GM23248 (cell line): Measurements from ENCODE around the gene ADAMTSL2. TPM values are rescaled to one million over a fixed set of nuclear protein-coding genes. Genes with fewer than 3 reads are reported as not detected.

Experiments used
- DNase-seq: peaks from one replicate; pipeline ENCODE4 v3.0.0-alpha.2; 2015
- H2AFZ ChIP-seq: fragments of 200-600 bp; sonication (generic); 2 replicates; pipeline ENCODE4 v1.6.1; 2016; ENCODE audit warnings: antibody characterized with exemption
- H3F3A ChIP-seq: fragments of 200-600 bp; sonication (generic); 2 replicates; pipeline ENCODE4 v1.6.1; 2016; ENCODE audit warnings: mild to moderate bottlenecking, antibody characterized with exemption, mixed run types; ENCODE audit not compliant: insufficient read depth
- H3K27ac ChIP-seq: fragments of 200-600 bp; sonication (generic); 2 replicates; pipeline ENCODE4 v1.5.1; 2016; ENCODE audit warnings: mild to moderate bottlenecking
- H3K27me3 ChIP-seq: fragments of 200-600 bp; sonication (generic); replicated peaks from 2 replicates; pipeline ENCODE4 v1.6.1; 2016; ENCODE audit warnings: mild to moderate bottlenecking; ENCODE audit not compliant: insufficient read depth
- H3K36me3 ChIP-seq: fragments of 200-600 bp; sonication (generic); 2 replicates; pipeline ENCODE4 v1.6.1; 2016; ENCODE audit warnings: low read depth, mild to moderate bottlenecking
- H3K4me1 ChIP-seq: fragments of 200-600 bp; sonication (generic); 2 replicates; pipeline ENCODE4 v1.6.1; 2016; ENCODE audit warnings: mild to moderate bottlenecking; ENCODE audit not compliant: insufficient read depth
- H3K4me2 ChIP-seq: fragments of 200-600 bp; sonication (generic); one replicate; pipeline ENCODE4 v1.6.1; 2016; ENCODE audit warnings: mild to moderate bottlenecking; ENCODE audit not compliant: unreplicated experiment
- H3K4me3 ChIP-seq: fragments of 200-600 bp; sonication (generic); 2 replicates; pipeline ENCODE4 v1.5.1; 2016; ENCODE audit warnings: mild to moderate bottlenecking
- H3K79me2 ChIP-seq: fragments of 200-600 bp; sonication (generic); 2 replicates; pipeline ENCODE4 v1.6.1; 2016; ENCODE audit warnings: mild to moderate bottlenecking; ENCODE audit not compliant: insufficient read depth
- H3K9ac ChIP-seq: fragments of 200-600 bp; sonication (generic); 2 replicates; pipeline ENCODE4 v1.6.1; 2016; ENCODE audit warnings: mild to moderate bottlenecking
- H3K9me2 ChIP-seq: fragments of 200-600 bp; sonication (generic); 2 replicates; pipeline ENCODE4 v1.6.1; 2016; ENCODE audit warnings: mixed run types, mild to moderate bottlenecking, moderate library complexity; ENCODE audit not compliant: insufficient read depth
- H3K9me3 ChIP-seq: fragments of 200-600 bp; sonication (generic); one replicate; pipeline ENCODE4 v1.6.1; 2017; ENCODE audit warnings: low read depth
- H4K20me1 ChIP-seq: fragments of 200-600 bp; sonication (generic); 2 replicates; pipeline ENCODE4 v1.6.0; 2016; ENCODE audit not compliant: insufficient read depth
- EZH2 ChIP-seq: fragments of 200-600 bp; sonication (generic); IDR thresholded peaks from 2 replicates; pipeline ENCODE4 v1.6.1; 2018; ENCODE audit warnings: antibody characterized with exemption, mild to moderate bottlenecking; ENCODE audit not compliant: insufficient read depth, poor library complexity, severe bottlenecking
- EZH2phosphoT487 ChIP-seq: fragments of 200-600 bp; sonication (generic); IDR thresholded peaks from 2 replicates; pipeline ENCODE4 v1.6.1; 2018; ENCODE audit warnings: antibody characterized with exemption, moderate library complexity, mild to moderate bottlenecking, low read depth; ENCODE audit not compliant: insufficient read depth
- WGBS, 2 experiments: methylation state at CpG; one replicate each; pipeline ENCODE4 v1.1.6; 2015 to 2017; ENCODE audit warnings: low lambda C conversion rate in 2 of 2, low coverage in 1 of 2; ENCODE audit errors: missing lambda C conversion rate in 2 of 2; 5-methylcytosine and 5-hydroxymethylcytosine counted together
- in situ Hi-C: fragments of 300-500 bp; cut with MboI; formaldehyde crosslinking; loops from 2 replicates; pipeline ENCODE4 v1.15.0; 2020
- polyA plus RNA-seq: library from polyadenylated mRNA; unstranded; fragments of >200 nt; fragmentation: Nextera tagmentation; extraction: Ambion mirVana; gene quantifications from 2 replicates; pipeline ENCODE4 v1.2.1, GENCODE V29; 2016
- total RNA-seq: library from RNA; depleted of rRNA; stranded (reverse); fragments of >200 nt; shearing (Covaris generic); gene quantifications from 2 replicates; pipeline ENCODE4 v1.2.3, GENCODE V29; 2014

Gene ADAMTSL2
- total and polyA plus RNA-seq, 2 experiments from 2014 or later: 0.11 TPM; not detected in 1

DNA sequence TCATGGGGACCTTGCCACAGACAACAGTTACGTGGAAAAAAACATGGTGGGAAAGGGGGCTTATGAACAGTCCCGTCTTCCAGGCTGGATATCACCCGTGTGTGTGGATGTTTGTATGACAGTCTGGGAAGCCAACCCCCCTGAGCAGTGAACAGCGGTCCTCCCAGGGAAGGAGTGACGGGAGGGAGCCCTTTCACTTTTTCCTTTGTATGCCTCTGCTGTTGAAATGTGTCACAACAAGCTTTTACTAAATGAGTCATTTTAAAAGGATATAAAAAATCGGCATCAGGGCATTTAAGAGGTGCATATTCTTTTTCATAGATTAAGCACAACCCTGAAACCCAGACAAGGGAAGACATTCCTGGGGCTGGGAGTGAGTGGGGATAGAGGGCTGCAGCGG is 14.8 kb upstream of the ADAMTSL2 start:
- H3K27me3 ChIP-seq: peaks cover 34% of the 10 kb centered on the region
- no peaks in the 10 kb centered on the region for H3K79me2 ChIP-seq
- H3K4me2 ChIP-seq: no peak overlapping the region
- TF ChIP-seq EZH2phosphoT487 (no peak), EZH2 (no peak)
- H4K20me1 ChIP-seq: no peaks in the 10 kb centered on the region
- no peak overlapping the region for H3K9ac ChIP-seq
- WGBS, 2 experiments: 57 to 60% methylated on average over 7 of the region's 7 CpGs
- H3K9me2 ChIP-seq: no peaks in the 10 kb centered on the region
- in situ Hi-C loops: loop anchor here (10.0 kb wide), 1 partner anchor 205 kb away; no protein-coding TSS in a partner anchor
- peak; percentile 52 for DNase-seq
- H3K36me3 ChIP-seq: no peaks in the 10 kb centered on the region
- no peak overlapping the region for H2AFZ ChIP-seq
- no peaks in the 10 kb centered on the region for H3K4me1 ChIP-seq
- H3K27ac ChIP-seq: no peak overlapping the region
- no peaks in the 10 kb centered on the region for H3F3A ChIP-seq
- H3K9me3 ChIP-seq: no peaks in the 10 kb centered on the region
- no peak overlapping the region for H3K4me3 ChIP-seq

DNA sequence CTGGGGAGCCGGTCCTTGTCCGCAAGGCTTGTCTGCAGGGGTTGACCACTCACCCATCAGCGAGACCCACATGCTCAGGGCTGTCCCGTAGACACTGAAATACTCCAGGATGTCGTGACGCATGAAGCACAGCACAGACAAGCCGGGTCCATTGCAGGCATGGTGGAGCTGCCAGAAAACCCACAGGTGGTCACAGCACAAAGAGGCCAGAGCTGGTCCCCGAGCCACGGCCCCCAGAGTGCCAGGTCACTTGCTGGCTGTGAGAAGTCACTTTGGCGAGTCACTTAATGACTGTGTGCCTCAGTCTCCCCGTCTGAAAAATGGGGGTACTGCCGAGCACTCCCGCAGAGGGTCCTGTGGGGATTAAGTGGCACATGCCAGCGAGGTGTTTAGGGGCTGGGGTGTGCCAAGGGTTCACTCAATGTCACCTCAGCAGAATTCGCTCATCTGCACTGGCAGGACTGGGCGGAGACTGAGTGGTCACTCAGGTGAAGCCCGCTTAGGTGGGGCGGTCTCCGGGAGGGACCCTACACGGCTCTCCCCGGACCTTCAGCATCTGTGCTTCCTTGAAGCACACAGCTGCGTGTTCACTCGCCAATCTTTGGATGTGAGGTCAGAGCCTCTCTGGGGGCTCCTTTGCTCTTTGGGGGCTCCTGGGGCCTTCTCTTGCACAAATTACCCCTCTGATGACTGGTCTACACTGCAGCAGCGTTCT is 14.2 kb upstream of the ADAMTSL2 start:
- Histone ChIP-seq H3K9ac (no peak overlapping the region), H3K27ac (no peak overlapping the region), H3F3A (no peaks in the 10 kb centered on the region), H3K4me3 (no peak overlapping the region), H2AFZ (no peak overlapping the region), H4K20me1 (no peaks in the 10 kb centered on the region), H3K4me1 (no peaks in the 10 kb centered on the region), H3K4me2 (no peak overlapping the region), H3K79me2 (no peaks in the 10 kb centered on the region), H3K9me2 (no peaks in the 10 kb centered on the region), H3K36me3 (no peaks in the 10 kb centered on the region), H3K27me3 (peaks cover 35% of the 10 kb centered on the region), H3K9me3 (no peaks in the 10 kb centered on the region)
- no peak for DNase-seq
- no peak for TF ChIP-seq EZH2
- TF ChIP-seq EZH2phosphoT487: no peak
- in situ Hi-C loops: loop anchor here (10.0 kb wide), 1 partner anchor 205 kb away; no protein-coding TSS in a partner anchor
- 68 to 72% methylated on average over 23 to 24 of the region's 24 CpGs for WGBS, 2 experiments

DNA sequence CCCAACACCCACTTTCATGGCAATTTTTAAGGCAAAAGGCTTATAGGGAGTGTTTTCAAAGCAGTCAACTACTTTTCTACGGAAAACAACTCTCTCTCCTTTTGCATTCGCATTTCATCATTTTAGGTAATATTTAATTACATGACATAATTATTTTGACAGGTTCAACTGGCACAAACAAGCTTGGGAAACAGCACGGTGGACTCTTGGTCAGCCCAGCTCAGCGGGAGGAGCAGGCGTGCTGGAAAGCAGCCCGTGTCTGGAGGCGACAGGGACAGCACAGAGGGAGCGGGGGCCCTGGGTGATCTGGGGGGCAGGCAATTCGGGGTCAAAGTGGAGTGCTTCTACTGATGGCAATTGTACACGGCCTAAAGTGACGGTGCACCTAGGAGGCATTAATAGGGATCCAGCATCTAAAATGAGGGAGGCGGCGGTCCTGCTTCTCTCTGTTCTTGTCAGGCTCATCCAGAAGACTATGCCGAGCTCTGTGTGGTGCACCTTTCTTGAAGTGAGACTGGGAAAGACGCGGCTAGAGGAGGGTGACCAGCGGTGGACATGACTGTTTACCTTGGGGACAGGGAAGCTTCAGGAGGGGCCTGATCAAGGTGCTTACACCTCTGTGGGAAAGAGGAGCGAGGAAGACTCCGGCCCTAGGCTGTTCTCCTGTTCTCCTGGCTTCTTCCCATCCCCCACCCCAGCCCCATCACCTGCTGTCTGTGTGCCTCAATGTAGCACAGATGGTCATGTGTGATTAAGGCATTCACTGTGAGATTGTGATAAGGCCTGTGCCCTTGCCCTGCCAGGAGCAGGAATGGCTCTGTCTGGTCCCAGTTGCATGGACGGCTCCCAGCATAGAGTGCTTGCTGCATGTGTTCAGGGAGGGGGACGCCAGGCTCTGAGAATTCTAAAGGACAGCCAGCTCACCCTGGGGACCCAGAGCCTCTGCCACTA is 13.1 kb upstream of the ADAMTSL2 start:
- 68 to 71% methylated on average over 21 of the region's 21 CpGs for WGBS, 2 experiments
- H2AFZ ChIP-seq: no peak overlapping the region
- no peaks in the 10 kb centered on the region for H3K4me1 ChIP-seq
- H3K4me2 ChIP-seq: no peak overlapping the region
- H3K9me2 ChIP-seq: no peaks in the 10 kb centered on the region
- H3K9me3 ChIP-seq: no peaks in the 10 kb centered on the region
- no peak overlapping the region for H3K4me3 ChIP-seq
- no peak overlapping the region for H3K27ac ChIP-seq
- peaks cover 46% of the 10 kb centered on the region for H3K27me3 ChIP-seq
- TF ChIP-seq EZH2: no peak
- no peak for TF ChIP-seq EZH2phosphoT487
- no peaks in the 10 kb centered on the region for H3F3A ChIP-seq
- H3K36me3 ChIP-seq: no peaks in the 10 kb centered on the region
- DNase-seq: no peak
- no peaks in the 10 kb centered on the region for H3K79me2 ChIP-seq
- no peaks in the 10 kb centered on the region for H4K20me1 ChIP-seq
- no peak overlapping the region for H3K9ac ChIP-seq
- in situ Hi-C loops: loop anchor here (10.0 kb wide), 1 partner anchor 203 kb away; no protein-coding TSS in a partner anchor

DNA sequence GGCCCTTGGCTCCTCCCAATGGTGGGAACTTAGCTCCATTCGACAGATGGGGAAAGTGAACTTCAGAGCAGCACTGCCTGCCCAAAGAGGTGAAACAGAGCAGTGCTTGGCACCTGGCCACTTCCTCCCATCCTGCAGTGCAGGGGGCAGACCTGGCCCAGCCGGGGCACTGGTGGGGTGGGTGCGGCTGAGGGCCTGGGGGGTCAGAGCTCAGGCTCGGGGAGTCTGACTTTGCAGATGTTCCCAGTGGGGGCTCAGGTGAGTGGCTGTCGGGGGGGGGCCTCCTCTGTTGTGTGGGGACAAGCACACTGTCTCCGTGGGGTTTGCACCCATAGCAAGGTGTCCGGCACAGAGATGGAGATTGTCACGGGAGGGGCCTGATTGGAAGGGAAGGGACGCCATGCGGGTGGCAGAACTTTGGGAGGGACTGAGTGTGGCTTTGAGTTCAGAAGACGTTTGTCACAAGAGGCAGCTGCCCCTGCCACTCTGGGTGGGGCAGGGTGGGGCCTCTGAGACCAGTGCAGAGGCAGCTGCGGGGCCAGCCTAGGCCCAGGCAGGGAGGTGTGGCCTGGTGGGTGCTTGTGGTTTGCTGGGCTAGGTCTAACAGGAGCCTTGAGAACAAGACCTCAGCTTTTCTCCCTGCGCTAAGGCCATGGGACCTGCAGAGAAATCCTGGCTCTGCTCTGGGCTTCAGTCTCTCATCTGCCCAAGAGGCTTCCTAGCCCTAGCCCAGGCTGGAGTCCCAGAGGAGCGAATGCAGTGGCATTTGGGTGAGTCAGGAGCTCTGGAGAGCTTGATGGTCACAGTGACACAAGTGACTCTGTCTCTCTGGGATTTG is 12.2 kb upstream of the ADAMTSL2 start:
- peaks cover 54% of the 10 kb centered on the region for H3K27me3 ChIP-seq

More for the DNA sequence above, 12.2 kb upstream of the ADAMTSL2 start:
- no peak overlapping the region for H3K9ac ChIP-seq
- TF ChIP-seq EZH2phosphoT487 (no peak), EZH2 (no peak)
- no peaks in the 10 kb centered on the region for H3K9me2 ChIP-seq
- H3F3A ChIP-seq: no peaks in the 10 kb centered on the region
- no peaks in the 10 kb centered on the region for H3K36me3 ChIP-seq
- in situ Hi-C loops: loop anchor here (10.0 kb wide), 1 partner anchor 203 kb away; no protein-coding TSS in a partner anchor
- H3K9me3 ChIP-seq: no peaks in the 10 kb centered on the region
- H3K4me1 ChIP-seq: no peaks in the 10 kb centered on the region
- no peak overlapping the region for H3K4me2 ChIP-seq
- H4K20me1 ChIP-seq: no peaks in the 10 kb centered on the region
- no peak overlapping the region for H3K4me3 ChIP-seq
- H2AFZ ChIP-seq: no peak overlapping the region
- no peaks in the 10 kb centered on the region for H3K79me2 ChIP-seq
- no peak overlapping the region for H3K27ac ChIP-seq
- 55 to 59% methylated on average over 11 to 14 of the region's 14 CpGs for WGBS, 2 experiments
- DNase-seq: no peak
